Measurements from ENCODE around the gene LTBP3. TPM values are rescaled to one million over a fixed set of nuclear protein-coding genes. Genes with fewer than 3 reads are reported as not detected.

The LTBP3 gene
- total and polyA plus RNA-seq, 9 of the 15 experiments (the other 6 are each of a cell fraction or from before 2014, with no cell fraction given) = 0.06 to 20.5 (median 4.8) TPM

- TF ChIP-seq ZMIZ1 (IDR thresholded peaks at IDR 0.05; ENCODE audit: low read depth in 2 of 2, low read length in 2 of 2) = no peak
- peak; percentile 97 for TF ChIP-seq CXXC5 (CRISPR knock-in tag; IDR thresholded peaks at IDR 0.05)
- peak; percentile 62; the same call in 1 of the 2 replicates for TF ChIP-seq MEF2D (tag; conservative IDR thresholded peaks at IDR 0.05; ENCODE audit: low read depth)
- TF ChIP-seq POLR2G (IDR thresholded peaks at IDR 0.05; ENCODE audit: low read depth, low read length) = peak; percentile 91
- TF ChIP-seq, protein P1, sequence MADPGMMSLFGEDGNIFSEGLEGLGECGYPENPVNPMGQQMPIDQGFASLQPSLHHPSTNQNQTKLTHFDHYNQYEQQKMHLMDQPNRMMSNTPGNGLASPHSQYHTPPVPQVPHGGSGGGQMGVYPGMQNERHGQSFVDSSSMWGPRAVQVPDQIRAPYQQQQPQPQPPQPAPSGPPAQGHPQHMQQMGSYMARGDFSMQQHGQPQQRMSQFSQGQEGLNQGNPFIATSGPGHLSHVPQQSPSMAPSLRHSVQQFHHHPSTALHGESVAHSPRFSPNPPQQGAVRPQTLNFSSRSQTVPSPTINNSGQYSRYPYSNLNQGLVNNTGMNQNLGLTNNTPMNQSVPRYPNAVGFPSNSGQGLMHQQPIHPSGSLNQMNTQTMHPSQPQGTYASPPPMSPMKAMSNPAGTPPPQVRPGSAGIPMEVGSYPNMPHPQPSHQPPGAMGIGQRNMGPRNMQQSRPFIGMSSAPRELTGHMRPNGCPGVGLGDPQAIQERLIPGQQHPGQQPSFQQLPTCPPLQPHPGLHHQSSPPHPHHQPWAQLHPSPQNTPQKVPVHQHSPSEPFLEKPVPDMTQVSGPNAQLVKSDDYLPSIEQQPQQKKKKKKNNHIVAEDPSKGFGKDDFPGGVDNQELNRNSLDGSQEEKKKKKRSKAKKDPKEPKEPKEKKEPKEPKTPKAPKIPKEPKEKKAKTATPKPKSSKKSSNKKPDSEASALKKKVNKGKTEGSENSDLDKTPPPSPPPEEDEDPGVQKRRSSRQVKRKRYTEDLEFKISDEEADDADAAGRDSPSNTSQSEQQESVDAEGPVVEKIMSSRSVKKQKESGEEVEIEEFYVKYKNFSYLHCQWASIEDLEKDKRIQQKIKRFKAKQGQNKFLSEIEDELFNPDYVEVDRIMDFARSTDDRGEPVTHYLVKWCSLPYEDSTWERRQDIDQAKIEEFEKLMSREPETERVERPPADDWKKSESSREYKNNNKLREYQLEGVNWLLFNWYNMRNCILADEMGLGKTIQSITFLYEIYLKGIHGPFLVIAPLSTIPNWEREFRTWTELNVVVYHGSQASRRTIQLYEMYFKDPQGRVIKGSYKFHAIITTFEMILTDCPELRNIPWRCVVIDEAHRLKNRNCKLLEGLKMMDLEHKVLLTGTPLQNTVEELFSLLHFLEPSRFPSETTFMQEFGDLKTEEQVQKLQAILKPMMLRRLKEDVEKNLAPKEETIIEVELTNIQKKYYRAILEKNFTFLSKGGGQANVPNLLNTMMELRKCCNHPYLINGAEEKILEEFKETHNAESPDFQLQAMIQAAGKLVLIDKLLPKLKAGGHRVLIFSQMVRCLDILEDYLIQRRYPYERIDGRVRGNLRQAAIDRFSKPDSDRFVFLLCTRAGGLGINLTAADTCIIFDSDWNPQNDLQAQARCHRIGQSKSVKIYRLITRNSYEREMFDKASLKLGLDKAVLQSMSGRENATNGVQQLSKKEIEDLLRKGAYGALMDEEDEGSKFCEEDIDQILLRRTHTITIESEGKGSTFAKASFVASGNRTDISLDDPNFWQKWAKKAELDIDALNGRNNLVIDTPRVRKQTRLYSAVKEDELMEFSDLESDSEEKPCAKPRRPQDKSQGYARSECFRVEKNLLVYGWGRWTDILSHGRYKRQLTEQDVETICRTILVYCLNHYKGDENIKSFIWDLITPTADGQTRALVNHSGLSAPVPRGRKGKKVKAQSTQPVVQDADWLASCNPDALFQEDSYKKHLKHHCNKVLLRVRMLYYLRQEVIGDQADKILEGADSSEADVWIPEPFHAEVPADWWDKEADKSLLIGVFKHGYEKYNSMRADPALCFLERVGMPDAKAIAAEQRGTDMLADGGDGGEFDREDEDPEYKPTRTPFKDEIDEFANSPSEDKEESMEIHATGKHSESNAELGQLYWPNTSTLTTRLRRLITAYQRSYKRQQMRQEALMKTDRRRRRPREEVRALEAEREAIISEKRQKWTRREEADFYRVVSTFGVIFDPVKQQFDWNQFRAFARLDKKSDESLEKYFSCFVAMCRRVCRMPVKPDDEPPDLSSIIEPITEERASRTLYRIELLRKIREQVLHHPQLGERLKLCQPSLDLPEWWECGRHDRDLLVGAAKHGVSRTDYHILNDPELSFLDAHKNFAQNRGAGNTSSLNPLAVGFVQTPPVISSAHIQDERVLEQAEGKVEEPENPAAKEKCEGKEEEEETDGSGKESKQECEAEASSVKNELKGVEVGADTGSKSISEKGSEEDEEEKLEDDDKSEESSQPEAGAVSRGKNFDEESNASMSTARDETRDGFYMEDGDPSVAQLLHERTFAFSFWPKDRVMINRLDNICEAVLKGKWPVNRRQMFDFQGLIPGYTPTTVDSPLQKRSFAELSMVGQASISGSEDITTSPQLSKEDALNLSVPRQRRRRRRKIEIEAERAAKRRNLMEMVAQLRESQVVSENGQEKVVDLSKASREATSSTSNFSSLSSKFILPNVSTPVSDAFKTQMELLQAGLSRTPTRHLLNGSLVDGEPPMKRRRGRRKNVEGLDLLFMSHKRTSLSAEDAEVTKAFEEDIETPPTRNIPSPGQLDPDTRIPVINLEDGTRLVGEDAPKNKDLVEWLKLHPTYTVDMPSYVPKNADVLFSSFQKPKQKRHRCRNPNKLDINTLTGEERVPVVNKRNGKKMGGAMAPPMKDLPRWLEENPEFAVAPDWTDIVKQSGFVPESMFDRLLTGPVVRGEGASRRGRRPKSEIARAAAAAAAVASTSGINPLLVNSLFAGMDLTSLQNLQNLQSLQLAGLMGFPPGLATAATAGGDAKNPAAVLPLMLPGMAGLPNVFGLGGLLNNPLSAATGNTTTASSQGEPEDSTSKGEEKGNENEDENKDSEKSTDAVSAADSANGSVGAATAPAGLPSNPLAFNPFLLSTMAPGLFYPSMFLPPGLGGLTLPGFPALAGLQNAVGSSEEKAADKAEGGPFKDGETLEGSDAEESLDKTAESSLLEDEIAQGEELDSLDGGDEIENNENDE (IDR thresholded peaks at IDR 0.05; ENCODE audit: low read depth, low read length) = no peak
- peak; percentile 98 for TF ChIP-seq ERF (CRISPR knock-in tag; IDR thresholded peaks at IDR 0.05)
- TF ChIP-seq U2AF1 (optimal IDR thresholded peaks at IDR 0.05; ENCODE audit: low read depth, low read length) = no peak
- TF ChIP-seq L3MBTL2 (IDR thresholded peaks at IDR 0.05) = peak; percentile 70
These were observed 60.8 kb downstream of the LTBP3 start (continued) for GRCh38 chr11:65497141-65498041.
